Right lobe of liver (tissue), 4 donors: Measurements from ENCODE around the gene ASCC3.

Experiments used
- CTCF ChIP-seq, 4 donors: fragments of 200-600 bp in 3 of 4; fragments of 450-650 bp in 1 of 4; IDR thresholded peaks; one replicate each; pipeline versions ENCODE4 v1.5.1 to v1.8.0; 2016 to 2022; ENCODE audit warnings: antibody characterized with exemption in 4 of 4, mild to moderate bottlenecking in 2 of 4
- POLR2A ChIP-seq: fragments of 450-650 bp; IDR thresholded peaks from one replicate; pipeline ENCODE4 v1.6.1; 2017; ENCODE audit warnings: antibody characterized with exemption, mild to moderate bottlenecking
- donor health status: DM: no; HTN: no; CAD: no.
- donor health status: DM: no; HTN: no; CAD: no.
- donor health status: DM: no; HTN: yes; CAD: no.

GRCh38 chr6:100490065-100490464 lies 391.1 kb downstream of the ASCC3 start:
- TF ChIP-seq CTCF (IDR thresholded peaks at IDR 0.05), result no peak
- TF ChIP-seq POLR2A, result no peak
